Gastroesophageal sphincter (tissue), 3 donors: ENCODE data around the gene SEPTIN1.

Experiments
- POLR2A ChIP-seq, 2 donors: fragments of 450-650 bp; IDR thresholded peaks; one replicate each; pipeline ENCODE4 v1.6.1; 2017; ENCODE audit warnings: antibody characterized with exemption in 2 of 2, mild to moderate bottlenecking in 2 of 2, moderate library complexity in 1 of 2
- POLR2AphosphoS5 ChIP-seq: sonication (generic); formaldehyde crosslinking; IDR thresholded peaks from one replicate; pipeline ENCODE4 v1.6.1; 2017; ENCODE audit warnings: antibody characterized with exemption
- TF ChIP-seq, protein P1 (sequence below), 4 experiments: fragments of 200-600 bp in 2 of 4; fragments of 450-650 bp in 2 of 4; sonication (generic) in 1 of 4; IDR thresholded peaks; one replicate each; pipeline ENCODE4 v1.5.1; 2017 to 2019; ENCODE audit warnings: antibody characterized with exemption in 4 of 4, mild to moderate bottlenecking in 2 of 4, moderate library complexity in 2 of 4

DNA sequence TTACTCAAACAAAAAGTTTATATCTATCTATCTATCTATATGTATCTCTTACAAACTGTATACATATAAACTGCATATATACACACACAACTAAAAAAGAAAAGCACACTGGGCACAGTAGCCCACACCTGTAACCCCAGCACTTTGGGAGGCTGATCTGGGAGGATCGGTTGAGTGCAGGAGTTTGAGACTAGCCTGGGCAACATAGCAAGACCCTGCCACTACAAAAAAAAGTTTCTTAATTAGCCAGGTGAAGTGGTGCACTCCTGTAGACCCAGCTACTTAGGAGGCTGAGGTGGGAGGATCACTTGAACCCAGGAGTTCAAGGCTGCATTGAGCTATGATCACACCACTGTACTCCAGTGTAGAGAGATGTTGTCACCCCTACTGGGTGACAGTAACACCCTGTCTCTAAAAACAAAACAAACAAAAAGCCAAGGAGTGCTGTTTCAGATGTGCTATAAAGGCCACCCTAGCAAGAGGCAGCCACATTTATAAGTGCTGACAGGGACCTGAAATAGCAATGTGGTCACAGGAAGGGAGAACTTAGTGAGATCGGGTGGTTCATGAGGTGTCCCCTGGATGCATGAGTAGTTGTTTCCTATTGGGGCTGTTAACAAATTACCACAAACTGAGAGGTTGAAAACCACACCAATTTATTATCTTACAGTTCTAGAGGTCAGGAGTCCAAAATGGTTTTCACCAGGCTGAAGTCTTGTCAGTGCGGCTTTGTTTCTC is 32.1 kb downstream of the SEPTIN1 start:
- no peak for TF ChIP-seq POLR2AphosphoS5
- TF ChIP-seq, protein P1, sequence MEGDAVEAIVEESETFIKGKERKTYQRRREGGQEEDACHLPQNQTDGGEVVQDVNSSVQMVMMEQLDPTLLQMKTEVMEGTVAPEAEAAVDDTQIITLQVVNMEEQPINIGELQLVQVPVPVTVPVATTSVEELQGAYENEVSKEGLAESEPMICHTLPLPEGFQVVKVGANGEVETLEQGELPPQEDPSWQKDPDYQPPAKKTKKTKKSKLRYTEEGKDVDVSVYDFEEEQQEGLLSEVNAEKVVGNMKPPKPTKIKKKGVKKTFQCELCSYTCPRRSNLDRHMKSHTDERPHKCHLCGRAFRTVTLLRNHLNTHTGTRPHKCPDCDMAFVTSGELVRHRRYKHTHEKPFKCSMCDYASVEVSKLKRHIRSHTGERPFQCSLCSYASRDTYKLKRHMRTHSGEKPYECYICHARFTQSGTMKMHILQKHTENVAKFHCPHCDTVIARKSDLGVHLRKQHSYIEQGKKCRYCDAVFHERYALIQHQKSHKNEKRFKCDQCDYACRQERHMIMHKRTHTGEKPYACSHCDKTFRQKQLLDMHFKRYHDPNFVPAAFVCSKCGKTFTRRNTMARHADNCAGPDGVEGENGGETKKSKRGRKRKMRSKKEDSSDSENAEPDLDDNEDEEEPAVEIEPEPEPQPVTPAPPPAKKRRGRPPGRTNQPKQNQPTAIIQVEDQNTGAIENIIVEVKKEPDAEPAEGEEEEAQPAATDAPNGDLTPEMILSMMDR (IDR thresholded peaks at IDR 0.05), result no peak
- no peak for TF ChIP-seq POLR2A (IDR thresholded peaks at IDR 0.05)
